Suprapubic skin (tissue), 4 donors: ENCODE data around the gene PRDX2. TPM values are rescaled to one million over a fixed set of nuclear protein-coding genes. Genes with fewer than 3 reads are reported as not detected.

ENCODE experiments used
- DNase-seq, 2 donors: peaks; one replicate each; pipeline ENCODE4 v3.0.0-alpha.2; 2019; ENCODE audit warnings: low spot score in 2 of 2
- H3K27ac ChIP-seq: fragments of 200-600 bp; sonication (generic); one replicate; pipeline ENCODE4 v1.5.1; 2019
- H3K27me3 ChIP-seq: fragments of 200-600 bp; sonication (generic); one replicate; pipeline ENCODE4 v1.5.1; 2019
- H3K36me3 ChIP-seq: fragments of 200-600 bp; sonication (generic); one replicate; pipeline ENCODE4 v1.5.1; 2019
- H3K4me1 ChIP-seq: fragments of 200-600 bp; sonication (generic); one replicate; pipeline ENCODE4 v1.5.1; 2019
- H3K4me3 ChIP-seq: fragments of 200-600 bp; sonication (generic); one replicate; pipeline ENCODE4 v1.5.1; 2019; ENCODE audit warnings: mild to moderate bottlenecking
- H3K9me3 ChIP-seq: fragments of 200-600 bp; sonication (generic); one replicate; pipeline ENCODE4 v1.5.1; 2019
- CTCF ChIP-seq, 2 donors: fragments of 200-600 bp in 1 of 2; fragments of 450-650 bp in 1 of 2; sonication (generic) in 1 of 2; IDR thresholded peaks; one replicate each; pipeline ENCODE4 v1.5.1; 2016 to 2019; ENCODE audit warnings: antibody characterized with exemption in 2 of 2, mild to moderate bottlenecking in 1 of 2, moderate library complexity in 1 of 2
- EP300 ChIP-seq: sonication (generic); formaldehyde crosslinking; IDR thresholded peaks from one replicate; pipeline ENCODE4 v1.6.1; 2017; ENCODE audit warnings: antibody characterized with exemption
- POLR2A ChIP-seq, 2 donors: fragments of 450-650 bp; IDR thresholded peaks; one replicate each; pipeline ENCODE4 v1.6.1; 2017; ENCODE audit warnings: antibody characterized with exemption in 2 of 2, mild to moderate bottlenecking in 2 of 2, moderate library complexity in 2 of 2
- POLR2AphosphoS5 ChIP-seq, 3 donors: sonication (generic); formaldehyde crosslinking; IDR thresholded peaks; one replicate each; pipeline ENCODE4 v1.6.1; 2017; ENCODE audit warnings: antibody characterized with exemption in 3 of 3
- WGBS: methylation state at CpG from one replicate; pipeline ENCODE4 v1.1.5; 2018; 5-methylcytosine and 5-hydroxymethylcytosine counted together
- total RNA-seq, 4 donors: library from RNA; depleted of rRNA; stranded (reverse); fragments of >200 nt; gene quantifications; one replicate each; pipeline ENCODE4 v1.1.0, GENCODE V29; 2016

PRDX2 gene
- total RNA-seq, 4 donors from 2014 or later = 270 to 579 (median 540) TPM

GRCh38 chr19:12779162-12779993 is 22.2 kb downstream of the PRDX2 start:
- Histone ChIP-seq H3K4me3 (peak overlapping the region; percentile 62), H3K9me3 (no peaks in the 10 kb centered on the region), H3K27ac (peak overlapping the region; percentile 93), H3K36me3 (no peaks in the 10 kb centered on the region), H3K4me1 (peaks cover 71% of the 10 kb centered on the region), H3K27me3 (no peaks in the 10 kb centered on the region)
- DNase-seq = peak in 1 of 2 donors; percentile 87
- WGBS = 73% methylated on average over 12 of the region's 15 CpGs
- TF ChIP-seq CTCF (IDR thresholded peaks at IDR 0.05) (no peak), POLR2AphosphoS5 (IDR thresholded peaks at IDR 0.05) (no peak), POLR2A (IDR thresholded peaks at IDR 0.05) (no peak), EP300 (no peak)

- H3K4me1 ChIP-seq = peaks cover 69% of the 10 kb centered on the region
- no peaks in the 10 kb centered on the region for H3K27me3 ChIP-seq
- DNase-seq = no peak
- peak overlapping the region; percentile 62 for H3K4me3 ChIP-seq
- no peaks in the 10 kb centered on the region for H3K9me3 ChIP-seq
- 19% methylated on average over 5 of the region's 6 CpGs for WGBS
- peak overlapping the region; percentile 93 for H3K27ac ChIP-seq
- no peaks in the 10 kb centered on the region for H3K36me3 ChIP-seq
- TF ChIP-seq POLR2AphosphoS5 (IDR thresholded peaks at IDR 0.05) (no peak), EP300 (no peak), CTCF (IDR thresholded peaks at IDR 0.05) (no peak), POLR2A (IDR thresholded peaks at IDR 0.05) (no peak)
These were observed 22.8 kb downstream of the PRDX2 start for GRCh38 chr19:12778905-12779161.

GRCh38 chr19:12778017-12778904 is 23.3 kb downstream of the PRDX2 start:
- peak in 1 of 2 donors; percentile 90 for DNase-seq
- Histone ChIP-seq H3K4me3 (peak overlapping the region; percentile 62), H3K9me3 (no peaks in the 10 kb centered on the region), H3K27me3 (no peaks in the 10 kb centered on the region), H3K4me1 (peaks cover 65% of the 10 kb centered on the region), H3K36me3 (no peaks in the 10 kb centered on the region), H3K27ac (peak overlapping the region; percentile 93)
- 1% methylated on average over 12 of the region's 44 CpGs for WGBS
- no peak for TF ChIP-seq EP300
- TF ChIP-seq CTCF (IDR thresholded peaks at IDR 0.05) = no peak
- peak in 2 of 3 donors; percentile 9 to 47 for TF ChIP-seq POLR2AphosphoS5 (IDR thresholded peaks at IDR 0.05)
- peak in 1 of 2 donors; percentile 35 for TF ChIP-seq POLR2A (IDR thresholded peaks at IDR 0.05)

GRCh38 chr19:12777217-12778016 is 24.2 kb downstream of the PRDX2 start:
- 7% methylated on average over 36 of the region's 43 CpGs for WGBS
- peak; percentile 91 for DNase-seq
- peak overlapping the region; percentile 62 for H3K4me3 ChIP-seq

More at GRCh38 chr19:12777217-12778016, 24.2 kb downstream of the PRDX2 start:
- TF ChIP-seq EP300 = no peak
- no peak for TF ChIP-seq POLR2A (IDR thresholded peaks at IDR 0.05)
- peak; percentile 94 to 96 for TF ChIP-seq CTCF (IDR thresholded peaks at IDR 0.05)
- TF ChIP-seq POLR2AphosphoS5 (IDR thresholded peaks at IDR 0.05) = peak in 1 of 3 donors; percentile 48
- Histone ChIP-seq H3K36me3 (no peaks in the 10 kb centered on the region), H3K4me1 (peaks cover 57% of the 10 kb centered on the region), H3K27me3 (no peaks in the 10 kb centered on the region), H3K27ac (peak overlapping the region; percentile 93), H3K9me3 (no peaks in the 10 kb centered on the region)
